NCI-H82 treated with DMSO at 0.1 percent for 48 hours (cell line): ENCODE results near the gene TRIM28.
"Not testable (repeated sequence)": the region's sequence is repeated elsewhere in the genome, so short reads cannot be mapped to it uniquely, and the experiment has no call there.

Source experiments
- DNase-seq: peaks from one replicate; lab custom pipeline; 2025; ENCODE audit not compliant: unreplicated experiment; lab: John Stamatoyannopoulos, UW

The TRIM28 gene

GRCh38 chr19:58543826-58544590, at the start of gene TRIM28:
Gene TRIM28 (plus strand): TSS chr19:58544064. CDS start chr19:58544758, 694 bp downstream.
- no peak for DNase-seq

- DNase-seq = no peak
Observed at GRCh38 chr19:58497634-58498170, 46.2 kb upstream of the TRIM28 start.

GRCh38 chr19:58498316-58499020, 45.4 kb upstream of the TRIM28 start:
- no peak for DNase-seq

GRCh38 chr19:58499021-58499927, 44.6 kb upstream of the TRIM28 start:
- peak; percentile 97 for DNase-seq

- DNase-seq = no peak
Observed at GRCh38 chr19:58500242-58500641, 43.6 kb upstream of the TRIM28 start.

- not testable (repeated sequence) for DNase-seq
Observed at GRCh38 chr19:58507602-58508223, 36.2 kb upstream of the TRIM28 start.

- DNase-seq = no peak
Observed at GRCh38 chr19:58509731-58510083, 34.2 kb upstream of the TRIM28 start.

GRCh38 chr19:58510084-58510862, 33.6 kb upstream of the TRIM28 start:
- no peak for DNase-seq

- no peak for DNase-seq
Observed at GRCh38 chr19:58511353-58512208, 32.3 kb upstream of the TRIM28 start, which contains the start of gene SLC27A5. Gene SLC27A5 (minus strand): TSS chr19:58511992. CDS start chr19:58511955, 37 bp downstream.

GRCh38 chr19:58513213-58513693, 30.6 kb upstream of the TRIM28 start:
- DNase-seq = no peak

GRCh38 chr19:58513694-58514563, 29.9 kb upstream of the TRIM28 start:
- no peak for DNase-seq

GRCh38 chr19:58514564-58515022, 29.3 kb upstream of the TRIM28 start:
- DNase-seq = no peak

- no peak for DNase-seq
Observed at GRCh38 chr19:58515259-58515658, 28.6 kb upstream of the TRIM28 start.

- no peak for DNase-seq
Observed at GRCh38 chr19:58516246-58516836, 27.5 kb upstream of the TRIM28 start.

- DNase-seq = no peak
Observed at GRCh38 chr19:58516964-58517833, 26.7 kb upstream of the TRIM28 start.
